Endothelial cell of umbilical vein (primary cell): ENCODE data around the gene MTA1. TPM values are rescaled to one million over a fixed set of nuclear protein-coding genes. Genes with fewer than 3 reads are reported as not detected.

Experiments used
- BruUV-seq: library from RNA; stranded (reverse); fragments of 400-500 nt; replicated peaks from 2 replicates; lab custom pipeline; 2021; lab: Mats Ljungman, UMichigan
- CTCF ChIA-PET: fragments of 300-600, 350-600 bp; sonication (Branson Sonifier 250); formaldehyde crosslinking; loops from one replicate; lab custom pipeline; 2021; ENCODE audit warnings: antibody characterized with exemption, inconsistent platforms; lab: Charles Lee
- POLR2A ChIA-PET: fragments of 300-600, 350-600 bp; sonication (Branson Sonifier 250); formaldehyde crosslinking; loops from one replicate; lab custom pipeline; 2021; ENCODE audit warnings: antibody characterized with exemption, inconsistent platforms; lab: Charles Lee
- DNase-seq: peaks from one replicate; pipeline ENCODE4 v3.0.0-alpha.2; 2011; ENCODE audit warnings: low read depth, low spot score
- FAIRE-seq: peaks from 2 replicates; lab custom pipeline; 2011; peaks lifted over from hg19 to GRCh38; lab: Jason Lieb, UNC
- H2AFZ ChIP-seq: 2 replicates; pipeline ENCODE4 v1.6.0; 2012; ENCODE audit warnings: low read depth, low read length, control low read depth, inconsistent platforms
- H3K27ac ChIP-seq: 2 replicates; pipeline ENCODE4 v1.5.1; 2011; ENCODE audit warnings: low read depth, mild to moderate bottlenecking, control low read depth, low read length, moderate library complexity; ENCODE audit not compliant: insufficient read depth
- H3K27me3 ChIP-seq, 2 experiments: 2 replicates each; pipeline versions ENCODE4 v1.6.0 to v1.6.1; 2011; ENCODE audit warnings: low read length in 2 of 2, mixed read lengths in 1 of 2; ENCODE audit not compliant: control insufficient read depth in 2 of 2, insufficient read depth in 2 of 2
- H3K36me3 ChIP-seq, 2 experiments: 2 replicates in 1 of 2; 3 replicates in 1 of 2; pipeline ENCODE4 v1.5.1; 2011; ENCODE audit warnings: low read length in 2 of 2, mild to moderate bottlenecking in 1 of 2, moderate library complexity in 1 of 2; ENCODE audit not compliant: control insufficient read depth in 2 of 2, insufficient read depth in 2 of 2; ENCODE audit errors: extremely low read depth in 1 of 2
- H3K4me1 ChIP-seq: 3 replicates; pipeline ENCODE4 v1.5.1; 2011; ENCODE audit warnings: mild to moderate bottlenecking, low read length; ENCODE audit not compliant: control insufficient read depth, insufficient read depth; ENCODE audit errors: extremely low read depth
- H3K4me2 ChIP-seq: 2 replicates; pipeline ENCODE4 v1.6.1; 2011; ENCODE audit warnings: low read length, control low read depth, mixed read lengths; ENCODE audit not compliant: insufficient read depth
- H3K4me3 ChIP-seq, 3 experiments: fragments of 200-600 bp in 1 of 3; sonication (generic), shearing (Covaris generic) in 1 of 3; replicated peaks in 1 of 3; 2 replicates each; pipeline ENCODE4 v1.5.1; 2011 to 2016; ENCODE audit warnings: control low read depth in 3 of 3, low read length in 3 of 3, mild to moderate bottlenecking in 2 of 3, inconsistent platforms in 1 of 3, low read depth in 1 of 3, moderate library complexity in 1 of 3; ENCODE audit not compliant: insufficient read depth in 1 of 3
- H3K79me2 ChIP-seq: 2 replicates; pipeline ENCODE4 v1.6.0; 2012; ENCODE audit warnings: low read length, inconsistent platforms; ENCODE audit not compliant: control insufficient read depth, insufficient read depth
- H3K9ac ChIP-seq: replicated peaks from 2 replicates; pipeline ENCODE3; 2011; ENCODE audit warnings: low read length, control low read depth; ENCODE audit not compliant: insufficient read depth; ENCODE audit errors: extremely low read depth
- H3K9me1 ChIP-seq: replicated peaks from 3 replicates; pipeline ENCODE4 v1.6.0; 2011; ENCODE audit warnings: mild to moderate bottlenecking, low read length; ENCODE audit not compliant: control insufficient read depth, insufficient read depth; ENCODE audit errors: extremely low read depth
- H3K9me3 ChIP-seq: replicated peaks from 2 replicates; pipeline ENCODE4 v1.5.1; 2012; ENCODE audit warnings: low read length, inconsistent platforms; ENCODE audit not compliant: control insufficient read depth, insufficient read depth
- H4K20me1 ChIP-seq: replicated peaks from 2 replicates; pipeline ENCODE3; 2011; ENCODE audit warnings: mild to moderate bottlenecking, low read length; ENCODE audit not compliant: control insufficient read depth, insufficient read depth; ENCODE audit errors: extremely low read depth
- EZH2 ChIP-seq: IDR thresholded peaks from 2 replicates; pipeline ENCODE4 v1.6.1; 2012; ENCODE audit warnings: borderline replicate concordance, low read depth, mild to moderate bottlenecking, moderate library complexity, low read length, inconsistent platforms; ENCODE audit not compliant: severe bottlenecking
- FOS ChIP-seq: IDR thresholded peaks from 2 replicates; pipeline ENCODE4 v1.6.1; 2011; ENCODE audit warnings: mild to moderate bottlenecking, low read length, moderate library complexity, borderline replicate concordance; ENCODE audit not compliant: insufficient read depth
- GATA2 ChIP-seq: IDR thresholded peaks from 2 replicates; pipeline ENCODE4 v1.7.0; 2011; ENCODE audit warnings: low read depth, mild to moderate bottlenecking, moderate library complexity, mixed read lengths, low read length; ENCODE audit not compliant: insufficient read length, insufficient read depth
- JUN ChIP-seq: IDR thresholded peaks from 2 replicates; pipeline ENCODE4 v1.6.1; 2011; ENCODE audit warnings: borderline replicate concordance, low read depth; ENCODE audit not compliant: insufficient read length, insufficient read depth
- MYC ChIP-seq: IDR thresholded peaks from one replicate; pipeline ENCODE4 v1.6.1; 2011; ENCODE audit warnings: mild to moderate bottlenecking, low read depth, low read length
- POLR2A ChIP-seq: IDR thresholded peaks from 2 replicates; pipeline ENCODE4 v1.6.1; 2012; ENCODE audit warnings: low read depth, mild to moderate bottlenecking, control low read depth, low read length
- POLR2AphosphoS5 ChIP-seq: IDR thresholded peaks from 2 replicates; pipeline ENCODE4 v1.6.1; 2012; ENCODE audit warnings: low read depth, mild to moderate bottlenecking, control low read depth, low read length, moderate library complexity; ENCODE audit not compliant: insufficient read depth
- dilution Hi-C: fragments of 300-500 bp; cut with MboI; formaldehyde crosslinking; loops from one replicate; pipeline ENCODE4 v1.15.0; 2019; ENCODE audit warnings: low sequenced_read_pairs; ENCODE audit not compliant: extremely low pct_ligation_motif_present
- intact Hi-C: fragments of 100-400 bp; cut with micrococcal nuclease; formaldehyde crosslinking; loops from one replicate; pipeline ENCODE4 v1.10.0; 2022
- polyA plus RNA-seq, 4 experiments: library from polyadenylated mRNA; depleted of rRNA in 3 of 4; stranded (reverse) in 3 of 4; unstranded in 1 of 4; fragments of >200 nt; gene quantifications; 2 replicates each; pipeline versions ENCODE4 v1.2.1 to v1.2.3, GENCODE V29; 2011 to 2012; ENCODE audit warnings: missing spikeins in 1 of 4
- total RNA-seq: library from RNA; stranded (reverse); gene quantifications from 2 replicates; pipeline ENCODE4 v1.2.3, GENCODE V29; 2021
- TF ChIP-seq, protein P1 (sequence below), 2 donors: IDR thresholded peaks; 1 replicate in 1 of 2; 2 replicates in 1 of 2; pipeline ENCODE4 v1.5.1; 2011; ENCODE audit warnings: low read length in 2 of 2, mild to moderate bottlenecking in 2 of 2, moderate library complexity in 2 of 2, control low read depth in 1 of 2, inconsistent platforms in 1 of 2, low read depth in 1 of 2; ENCODE audit not compliant: insufficient read depth in 1 of 2; ENCODE audit errors: extremely low read depth in 1 of 2
- TF ChIP-seq, protein P2 (sequence below): IDR thresholded peaks from 2 replicates; pipeline ENCODE4 v1.6.1; 2011; ENCODE audit not compliant: insufficient read depth, insufficient read length

MTA1 gene
- total and polyA plus RNA-seq, 2 donors (not counting 3 experiments of a cell fraction or from before 2014, with no cell fraction given) = 85.2 to 167 TPM

DNA sequence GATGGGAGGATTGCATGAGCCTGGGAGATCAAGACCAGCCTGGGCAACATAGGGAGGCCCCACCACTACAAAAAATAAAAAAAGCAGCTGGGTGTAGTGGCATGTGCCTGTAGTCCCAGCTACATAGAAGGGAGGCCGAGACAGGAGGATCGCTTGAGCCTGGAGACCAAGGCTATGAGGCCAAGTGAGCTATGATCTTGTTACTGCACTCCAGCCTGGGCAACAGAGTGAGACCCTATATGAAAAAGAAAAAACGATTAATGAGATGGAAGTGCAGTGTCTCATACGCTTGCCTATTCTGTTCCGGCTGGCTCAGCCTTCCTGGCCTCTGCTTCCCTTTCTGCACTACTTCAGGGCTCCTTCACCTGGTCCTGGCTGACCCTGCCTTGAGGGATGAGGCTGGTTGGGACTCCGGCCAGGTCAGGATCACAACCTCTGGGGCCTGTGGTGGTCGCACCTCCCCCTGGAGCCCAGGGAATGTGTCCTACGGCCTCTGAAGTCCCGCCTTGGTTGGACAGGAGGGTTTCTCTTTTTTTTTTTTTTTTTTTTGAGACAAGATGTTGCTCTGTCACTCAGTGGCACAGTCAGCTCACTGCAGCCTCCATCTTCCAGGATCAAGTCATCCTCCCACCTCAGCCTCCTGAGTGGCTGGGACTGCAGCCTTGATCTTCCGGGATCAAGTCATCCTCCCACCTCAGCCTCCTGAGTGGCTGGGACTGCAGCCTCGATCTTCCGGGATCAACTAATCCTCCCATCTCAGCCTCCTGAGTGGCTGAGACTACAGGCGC lies 82.1 kb downstream of the MTA1 start:
- no peak overlapping the region for H3K4me3 ChIP-seq
- no peaks in the 10 kb centered on the region for H3K9me3 ChIP-seq
- no peak overlapping the region for H2AFZ ChIP-seq
- no peak overlapping the region for H3K27ac ChIP-seq
- no peaks in the 10 kb centered on the region for H3K36me3 ChIP-seq
- TF ChIP-seq EZH2 (no peak), MYC (no peak), POLR2A (no peak), JUN (no peak), FOS (no peak), POLR2AphosphoS5 (no peak), GATA2 (no peak)
- TF ChIP-seq, protein P1, sequence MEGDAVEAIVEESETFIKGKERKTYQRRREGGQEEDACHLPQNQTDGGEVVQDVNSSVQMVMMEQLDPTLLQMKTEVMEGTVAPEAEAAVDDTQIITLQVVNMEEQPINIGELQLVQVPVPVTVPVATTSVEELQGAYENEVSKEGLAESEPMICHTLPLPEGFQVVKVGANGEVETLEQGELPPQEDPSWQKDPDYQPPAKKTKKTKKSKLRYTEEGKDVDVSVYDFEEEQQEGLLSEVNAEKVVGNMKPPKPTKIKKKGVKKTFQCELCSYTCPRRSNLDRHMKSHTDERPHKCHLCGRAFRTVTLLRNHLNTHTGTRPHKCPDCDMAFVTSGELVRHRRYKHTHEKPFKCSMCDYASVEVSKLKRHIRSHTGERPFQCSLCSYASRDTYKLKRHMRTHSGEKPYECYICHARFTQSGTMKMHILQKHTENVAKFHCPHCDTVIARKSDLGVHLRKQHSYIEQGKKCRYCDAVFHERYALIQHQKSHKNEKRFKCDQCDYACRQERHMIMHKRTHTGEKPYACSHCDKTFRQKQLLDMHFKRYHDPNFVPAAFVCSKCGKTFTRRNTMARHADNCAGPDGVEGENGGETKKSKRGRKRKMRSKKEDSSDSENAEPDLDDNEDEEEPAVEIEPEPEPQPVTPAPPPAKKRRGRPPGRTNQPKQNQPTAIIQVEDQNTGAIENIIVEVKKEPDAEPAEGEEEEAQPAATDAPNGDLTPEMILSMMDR (IDR thresholded peaks at IDR 0.05; ENCODE audit: extremely low read depth in 1 of 2, insufficient read depth in 1 of 2, low read depth in 1 of 2, low read length in 2 of 2) = no peak
- TF ChIP-seq, protein P2, sequence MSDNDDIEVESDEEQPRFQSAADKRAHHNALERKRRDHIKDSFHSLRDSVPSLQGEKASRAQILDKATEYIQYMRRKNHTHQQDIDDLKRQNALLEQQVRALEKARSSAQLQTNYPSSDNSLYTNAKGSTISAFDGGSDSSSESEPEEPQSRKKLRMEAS = no peak
- dilution Hi-C loops (no loop called here), intact Hi-C loops (no loop called here)
- POLR2A ChIA-PET = no interaction called here
- H3K79me2 ChIP-seq = no peaks in the 10 kb centered on the region
- no peaks in the 10 kb centered on the region for H4K20me1 ChIP-seq
- no peaks in the 10 kb centered on the region for H3K9me1 ChIP-seq
- FAIRE-seq (no peak), DNase-seq (no peak)
- H3K4me1 ChIP-seq = no peaks in the 10 kb centered on the region
- no peak overlapping the region for H3K4me2 ChIP-seq
- BruUV-seq = no TSS peak
- H3K27me3 ChIP-seq = no peaks in the 10 kb centered on the region
- no peak overlapping the region for H3K9ac ChIP-seq
- CTCF ChIA-PET = no interaction called here
